Thyroid gland (tissue), 4 donors: ENCODE measurements around the gene CRAMP1.

ENCODE experiments used
- CTCF ChIP-seq, 6 experiments: fragments of 200-600 bp in 3 of 6; fragments of 450-650 bp in 3 of 6; sonication (generic) in 3 of 6; IDR thresholded peaks; one replicate each; pipeline ENCODE4 v1.5.1; 2016 to 2019; ENCODE audit warnings: antibody characterized with exemption in 6 of 6, mild to moderate bottlenecking in 2 of 6, inconsistent platforms in 1 of 6, moderate library complexity in 1 of 6
- POLR2A ChIP-seq, 2 donors: fragments of 450-650 bp; IDR thresholded peaks; one replicate each; pipeline ENCODE4 v1.6.1; 2017; ENCODE audit warnings: antibody characterized with exemption in 2 of 2, mild to moderate bottlenecking in 2 of 2, moderate library complexity in 1 of 2

GRCh38 chr16:1610899-1611632 is 1.1 kb upstream of the CRAMP1 start:
- TF ChIP-seq POLR2A (IDR thresholded peaks at IDR 0.05) (no peak), CTCF (IDR thresholded peaks at IDR 0.05) (no peak)
